HepG2 (cell line): Measurements from ENCODE around the gene SYNE1. TPM values are rescaled to one million over a fixed set of nuclear protein-coding genes. Genes with fewer than 3 reads are reported as not detected.

Experiments used
- CBX5 ChIP-seq: sonication (generic); formaldehyde crosslinking; IDR thresholded peaks from 2 replicates; pipeline ENCODE4 v1.4.0; 2020; ENCODE audit warnings: missing genetic modification reagents, borderline replicate concordance
- CEBPG ChIP-seq: IDR thresholded peaks from 2 replicates; pipeline ENCODE4 v1.6.1; 2016
- CHD4 ChIP-seq: fragments of 200-600 bp; sonication (generic); IDR thresholded peaks from 2 replicates; pipeline ENCODE4 v1.7.0; 2017; ENCODE audit warnings: mild to moderate bottlenecking, low read length, borderline replicate concordance
- FOXO1 ChIP-seq: sonication (generic); formaldehyde crosslinking; IDR thresholded peaks from 2 replicates; pipeline ENCODE4 v1.4.0; 2020; ENCODE audit warnings: missing genetic modification reagents
- GPBP1L1 ChIP-seq: sonication (generic); formaldehyde crosslinking; IDR thresholded peaks from 2 replicates; pipeline ENCODE4 v1.5.0; 2020; ENCODE audit warnings: mild to moderate bottlenecking, missing genetic modification reagents
- HOXA5 ChIP-seq: sonication (generic); formaldehyde crosslinking; IDR thresholded peaks from 2 replicates; pipeline ENCODE4 v1.4.0; 2020; ENCODE audit warnings: missing genetic modification reagents
- NFKBIZ ChIP-seq: IDR thresholded peaks from 2 replicates; pipeline ENCODE4 v1.6.1; 2018; ENCODE audit warnings: missing genetic modification reagents, missing compliant biosample characterization
- REL ChIP-seq: sonication (generic); formaldehyde crosslinking; conservative IDR thresholded peaks from 2 replicates; pipeline ENCODE4 v1.8.0; 2022; ENCODE audit warnings: mild to moderate bottlenecking, missing genetic modification reagents, moderate library complexity
- SP4 ChIP-seq: sonication (generic); formaldehyde crosslinking; IDR thresholded peaks from 2 replicates; pipeline ENCODE4 v1.8.1; 2023; ENCODE audit warnings: mild to moderate bottlenecking, missing genetic modification reagents
- ZFY ChIP-seq: sonication (generic); formaldehyde crosslinking; IDR thresholded peaks from 2 replicates; pipeline ENCODE4 v1.4.0; 2020; ENCODE audit warnings: missing genetic modification reagents
- ZNF143 ChIP-seq: sonication (generic); formaldehyde crosslinking; IDR thresholded peaks from 2 replicates; pipeline ENCODE4 v1.4.0; 2020; ENCODE audit warnings: missing genetic modification reagents
- ZNF225 ChIP-seq: sonication (generic); formaldehyde crosslinking; IDR thresholded peaks from 2 replicates; pipeline ENCODE4 v1.4.0; 2020; ENCODE audit warnings: mild to moderate bottlenecking, missing genetic modification reagents
- ZNF292 ChIP-seq: sonication (generic); formaldehyde crosslinking; IDR thresholded peaks from 2 replicates; pipeline ENCODE4 v1.8.1; 2022; ENCODE audit warnings: mild to moderate bottlenecking, low read depth, missing genetic modification reagents, borderline replicate concordance
- ZNF3 ChIP-seq: IDR thresholded peaks from 2 replicates; pipeline ENCODE4 v1.7.0; 2017; ENCODE audit warnings: inconsistent platforms
- ZNF563 ChIP-seq: sonication (generic); formaldehyde crosslinking; IDR thresholded peaks from 2 replicates; pipeline ENCODE4 v1.8.0; 2022; ENCODE audit warnings: mild to moderate bottlenecking, moderate library complexity, missing genetic modification reagents
- ZNF678 ChIP-seq: sonication (generic); formaldehyde crosslinking; IDR thresholded peaks from 2 replicates; pipeline ENCODE4 v1.4.0; 2020; ENCODE audit warnings: mild to moderate bottlenecking, missing genetic modification reagents
- ZNF768 ChIP-seq: sonication (generic); formaldehyde crosslinking; IDR thresholded peaks from 2 replicates; pipeline ENCODE4 v1.4.0; 2020; ENCODE audit warnings: missing genetic modification reagents
- polyA plus RNA-seq, 8 experiments: library from polyadenylated mRNA; depleted of rRNA in 3 of 8; stranded (reverse) in 7 of 8; unstranded in 1 of 8; fragments of >200 nt; fragmentation: Illumina TruSeq in 4 of 8; extraction: Trizol in 4 of 8; gene quantifications; 2 replicates each; pipeline versions ENCODE4 v1.2.1 to v1.2.3, GENCODE V29; 2011 to 2016; ENCODE audit warnings: low read depth in 4 of 8, missing spikeins in 1 of 8, mixed read lengths in 1 of 8; ENCODE audit not compliant: insufficient read depth in 1 of 8
- total RNA-seq, 5 experiments: library from RNA; depleted of rRNA; stranded (reverse); fragments of >200 nt; fragmentation: Illumina TruSeq; extraction: Trizol; gene quantifications; 2 replicates each; pipeline ENCODE4 v1.2.3, GENCODE V29; 2016; ENCODE audit warnings: low read depth in 1 of 5
- TF ChIP-seq, protein P1 (sequence below): sonication (generic); formaldehyde crosslinking; conservative IDR thresholded peaks from 2 replicates; pipeline ENCODE4 v1.5.0; 2020; ENCODE audit warnings: missing genetic modification reagents
- TF ChIP-seq, protein P2 (sequence below): sonication (generic); formaldehyde crosslinking; IDR thresholded peaks from 2 replicates; pipeline ENCODE4 v1.4.0; 2020; ENCODE audit warnings: missing genetic modification reagents
- TF ChIP-seq, protein P3 (sequence below): IDR thresholded peaks from 2 replicates; pipeline ENCODE4 v1.6.1; 2016; ENCODE audit warnings: mild to moderate bottlenecking, missing biosample characterization, missing genetic modification reagents
- TF ChIP-seq, protein P4 (sequence below): sonication (generic); formaldehyde crosslinking; IDR thresholded peaks from 2 replicates; pipeline ENCODE4 v1.9.0; 2022; ENCODE audit warnings: missing genetic modification reagents, mild to moderate bottlenecking, borderline replicate concordance
- TF ChIP-seq, protein P5 (sequence below): IDR thresholded peaks from 2 replicates; pipeline ENCODE4 v1.6.1; 2016

SYNE1 gene
- total and polyA plus RNA-seq, 2 of the 13 experiments (the other 11 are each of a cell fraction or from before 2014, with no cell fraction given): 5.5 to 15.9 TPM

- TF ChIP-seq ZNF563 (CRISPR knock-in tag): no peak
- TF ChIP-seq ZNF768: no peak
- peak; percentile 36 for TF ChIP-seq ZFY (CRISPR knock-in tag)
- TF ChIP-seq SP4: no peak
- no peak for TF ChIP-seq GPBP1L1
- no peak for TF ChIP-seq HOXA5 (CRISPR knock-in tag)
- TF ChIP-seq CHD4: peak; percentile 47; the same call in 1 of the 2 replicates
- TF ChIP-seq CBX5 (CRISPR knock-in tag): no peak
- TF ChIP-seq, protein P1, sequence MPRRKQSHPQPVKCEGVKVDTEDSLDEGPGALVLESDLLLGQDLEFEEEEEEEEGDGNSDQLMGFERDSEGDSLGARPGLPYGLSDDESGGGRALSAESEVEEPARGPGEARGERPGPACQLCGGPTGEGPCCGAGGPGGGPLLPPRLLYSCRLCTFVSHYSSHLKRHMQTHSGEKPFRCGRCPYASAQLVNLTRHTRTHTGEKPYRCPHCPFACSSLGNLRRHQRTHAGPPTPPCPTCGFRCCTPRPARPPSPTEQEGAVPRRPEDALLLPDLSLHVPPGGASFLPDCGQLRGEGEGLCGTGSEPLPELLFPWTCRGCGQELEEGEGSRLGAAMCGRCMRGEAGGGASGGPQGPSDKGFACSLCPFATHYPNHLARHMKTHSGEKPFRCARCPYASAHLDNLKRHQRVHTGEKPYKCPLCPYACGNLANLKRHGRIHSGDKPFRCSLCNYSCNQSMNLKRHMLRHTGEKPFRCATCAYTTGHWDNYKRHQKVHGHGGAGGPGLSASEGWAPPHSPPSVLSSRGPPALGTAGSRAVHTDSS (CRISPR knock-in tag): no peak
- no peak; the same call in 1 of the 2 replicates for TF ChIP-seq ZNF3
- no peak for TF ChIP-seq ZNF143 (CRISPR knock-in tag)
- no peak for TF ChIP-seq REL (CRISPR knock-in tag)
- TF ChIP-seq FOXO1 (CRISPR knock-in tag): peak; percentile 71
- peak; percentile 84; the same call in 1 of the 2 replicates for TF ChIP-seq ZNF292 (CRISPR knock-in tag)
- TF ChIP-seq ZNF225: no peak
- TF ChIP-seq, protein P2, sequence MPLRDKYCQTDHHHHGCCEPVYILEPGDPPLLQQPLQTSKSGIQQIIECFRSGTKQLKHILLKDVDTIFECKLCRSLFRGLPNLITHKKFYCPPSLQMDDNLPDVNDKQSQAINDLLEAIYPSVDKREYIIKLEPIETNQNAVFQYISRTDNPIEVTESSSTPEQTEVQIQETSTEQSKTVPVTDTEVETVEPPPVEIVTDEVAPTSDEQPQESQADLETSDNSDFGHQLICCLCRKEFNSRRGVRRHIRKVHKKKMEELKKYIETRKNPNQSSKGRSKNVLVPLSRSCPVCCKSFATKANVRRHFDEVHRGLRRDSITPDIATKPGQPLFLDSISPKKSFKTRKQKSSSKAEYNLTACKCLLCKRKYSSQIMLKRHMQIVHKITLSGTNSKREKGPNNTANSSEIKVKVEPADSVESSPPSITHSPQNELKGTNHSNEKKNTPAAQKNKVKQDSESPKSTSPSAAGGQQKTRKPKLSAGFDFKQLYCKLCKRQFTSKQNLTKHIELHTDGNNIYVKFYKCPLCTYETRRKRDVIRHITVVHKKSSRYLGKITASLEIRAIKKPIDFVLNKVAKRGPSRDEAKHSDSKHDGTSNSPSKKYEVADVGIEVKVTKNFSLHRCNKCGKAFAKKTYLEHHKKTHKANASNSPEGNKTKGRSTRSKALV: no peak
- TF ChIP-seq, protein P3, sequence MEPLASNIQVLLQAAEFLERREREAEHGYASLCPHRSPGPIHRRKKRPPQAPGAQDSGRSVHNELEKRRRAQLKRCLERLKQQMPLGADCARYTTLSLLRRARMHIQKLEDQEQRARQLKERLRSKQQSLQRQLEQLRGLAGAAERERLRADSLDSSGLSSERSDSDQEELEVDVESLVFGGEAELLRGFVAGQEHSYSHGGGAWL (CRISPR knock-in tag): no peak
- 0 out of 2 replicates have a peak, but pooled peaks have one; percentile 69 for TF ChIP-seq NFKBIZ (CRISPR knock-in tag)
- TF ChIP-seq, protein P4, sequence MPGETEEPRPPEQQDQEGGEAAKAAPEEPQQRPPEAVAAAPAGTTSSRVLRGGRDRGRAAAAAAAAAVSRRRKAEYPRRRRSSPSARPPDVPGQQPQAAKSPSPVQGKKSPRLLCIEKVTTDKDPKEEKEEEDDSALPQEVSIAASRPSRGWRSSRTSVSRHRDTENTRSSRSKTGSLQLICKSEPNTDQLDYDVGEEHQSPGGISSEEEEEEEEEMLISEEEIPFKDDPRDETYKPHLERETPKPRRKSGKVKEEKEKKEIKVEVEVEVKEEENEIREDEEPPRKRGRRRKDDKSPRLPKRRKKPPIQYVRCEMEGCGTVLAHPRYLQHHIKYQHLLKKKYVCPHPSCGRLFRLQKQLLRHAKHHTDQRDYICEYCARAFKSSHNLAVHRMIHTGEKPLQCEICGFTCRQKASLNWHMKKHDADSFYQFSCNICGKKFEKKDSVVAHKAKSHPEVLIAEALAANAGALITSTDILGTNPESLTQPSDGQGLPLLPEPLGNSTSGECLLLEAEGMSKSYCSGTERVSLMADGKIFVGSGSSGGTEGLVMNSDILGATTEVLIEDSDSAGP (CRISPR knock-in tag): no peak
- peak; percentile 36 for TF ChIP-seq CEBPG
- no peak for TF ChIP-seq ZNF678 (CRISPR knock-in tag)
- TF ChIP-seq, protein P5, sequence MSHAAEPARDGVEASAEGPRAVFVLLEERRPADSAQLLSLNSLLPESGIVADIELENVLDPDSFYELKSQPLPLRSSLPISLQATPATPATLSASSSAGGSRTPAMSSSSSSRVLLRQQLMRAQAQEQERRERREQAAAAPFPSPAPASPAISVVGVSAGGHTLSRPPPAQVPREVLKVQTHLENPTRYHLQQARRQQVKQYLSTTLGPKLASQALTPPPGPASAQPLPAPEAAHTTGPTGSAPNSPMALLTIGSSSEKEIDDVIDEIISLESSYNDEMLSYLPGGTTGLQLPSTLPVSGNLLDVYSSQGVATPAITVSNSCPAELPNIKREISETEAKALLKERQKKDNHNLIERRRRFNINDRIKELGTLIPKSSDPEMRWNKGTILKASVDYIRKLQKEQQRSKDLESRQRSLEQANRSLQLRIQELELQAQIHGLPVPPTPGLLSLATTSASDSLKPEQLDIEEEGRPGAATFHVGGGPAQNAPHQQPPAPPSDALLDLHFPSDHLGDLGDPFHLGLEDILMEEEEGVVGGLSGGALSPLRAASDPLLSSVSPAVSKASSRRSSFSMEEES (CRISPR knock-in tag): no peak
Measured at GRCh38 chr6:152170702-152171667, 466.2 kb downstream of the SYNE1 start (continued).
